ENCODE data around the gene RUNX2. TPM values are rescaled to one million over a fixed set of nuclear protein-coding genes. Genes with fewer than 3 reads are reported as not detected.

The RUNX2 gene
- total RNA-seq, 2 experiments from 2014 or later: 5.1 to 6.3 TPM

- no peaks in the 10 kb centered on the region for H3K27me3 Mint-ChIP-seq
- ATAC-seq (ENCODE audit: low read depth) (peak; percentile 37), DNase-seq (no peak)
- H3K4me1 Mint-ChIP-seq: peaks cover 40% of the 10 kb centered on the region
- no peaks in the 10 kb centered on the region for H3K9me3 Mint-ChIP-seq
- POLR2A ChIA-PET: interaction anchor here (1.0 kb wide), 1 partner anchor 12 kb away, joined by 4 read pairs; no protein-coding TSS in a partner anchor
- H3K4me3 Mint-ChIP-seq: no peak overlapping the region
- peaks cover 5% of the 10 kb centered on the region for H3K36me3 Mint-ChIP-seq
- H3K27ac Mint-ChIP-seq: no peak overlapping the region
These were observed 105.6 kb downstream of the RUNX2 start for GRCh38 chr6:45433533-45434380.

- no peak overlapping the region for H3K4me3 Mint-ChIP-seq
- ATAC-seq (ENCODE audit: low read depth) (no peak), DNase-seq (no peak)
- no peaks in the 10 kb centered on the region for H3K9me3 Mint-ChIP-seq
- H3K4me1 Mint-ChIP-seq: peaks cover 41% of the 10 kb centered on the region
- no peaks in the 10 kb centered on the region for H3K27me3 Mint-ChIP-seq
- no peak overlapping the region for H3K27ac Mint-ChIP-seq
- H3K36me3 Mint-ChIP-seq: peaks cover 5% of the 10 kb centered on the region
- POLR2A ChIA-PET: interaction anchor here (1.0 kb wide), 1 partner anchor 12 kb away, joined by 4 read pairs; no protein-coding TSS in a partner anchor
These were observed 106.2 kb downstream of the RUNX2 start for GRCh38 chr6:45434381-45434700.

GRCh38 chr6:45436544-45437438 lies 108.7 kb downstream of the RUNX2 start:
- ATAC-seq (ENCODE audit: low read depth) (peak; percentile 76), DNase-seq (no peak)
- Mint-ChIP-seq H3K27ac (peak overlapping the region; percentile 5), H3K27me3 (no peaks in the 10 kb centered on the region), H3K36me3 (peaks cover 3% of the 10 kb centered on the region), H3K9me3 (no peaks in the 10 kb centered on the region), H3K4me3 (peak overlapping the region; percentile 37), H3K4me1 (peaks cover 38% of the 10 kb centered on the region)
- POLR2A ChIA-PET: no interaction called here

GRCh38 chr6:45437439-45437815 lies 109.3 kb downstream of the RUNX2 start:
- no peak for ATAC-seq (ENCODE audit: low read depth)
- DNase-seq: no peak
- H3K27me3 Mint-ChIP-seq: no peaks in the 10 kb centered on the region
- no peak overlapping the region for H3K4me3 Mint-ChIP-seq
- POLR2A ChIA-PET: no interaction called here
- peaks cover 34% of the 10 kb centered on the region for H3K4me1 Mint-ChIP-seq
- H3K9me3 Mint-ChIP-seq: no peaks in the 10 kb centered on the region
- peaks cover 1% of the 10 kb centered on the region for H3K36me3 Mint-ChIP-seq
- no peak overlapping the region for H3K27ac Mint-ChIP-seq

GRCh38 chr6:45438151-45438550 lies 110.0 kb downstream of the RUNX2 start:
- Mint-ChIP-seq H3K4me1 (peaks cover 31% of the 10 kb centered on the region), H3K27ac (no peak overlapping the region), H3K9me3 (no peaks in the 10 kb centered on the region), H3K36me3 (peaks cover 1% of the 10 kb centered on the region), H3K4me3 (no peak overlapping the region), H3K27me3 (no peaks in the 10 kb centered on the region)
- ATAC-seq (ENCODE audit: low read depth): no peak
- POLR2A ChIA-PET: no interaction called here
- no peak for DNase-seq

- ATAC-seq (ENCODE audit: low read depth) (no peak), DNase-seq (no peak)
- no peaks in the 10 kb centered on the region for H3K9me3 Mint-ChIP-seq
- H3K36me3 Mint-ChIP-seq: peaks cover 1% of the 10 kb centered on the region
- H3K4me1 Mint-ChIP-seq: peaks cover 28% of the 10 kb centered on the region
- H3K27me3 Mint-ChIP-seq: no peaks in the 10 kb centered on the region
- no peak overlapping the region for H3K4me3 Mint-ChIP-seq
- no peak overlapping the region for H3K27ac Mint-ChIP-seq
- POLR2A ChIA-PET: no interaction called here
These were observed 110.8 kb downstream of the RUNX2 start for GRCh38 chr6:45438849-45439406.

GRCh38 chr6:45439459-45439858 lies 111.3 kb downstream of the RUNX2 start:
- no peak for ATAC-seq (ENCODE audit: low read depth)
- Mint-ChIP-seq H3K27me3 (no peaks in the 10 kb centered on the region), H3K36me3 (peaks cover 1% of the 10 kb centered on the region), H3K27ac (no peak overlapping the region), H3K9me3 (no peaks in the 10 kb centered on the region), H3K4me1 (peaks cover 26% of the 10 kb centered on the region), H3K4me3 (no peak overlapping the region)
- no peak for DNase-seq
- POLR2A ChIA-PET: no interaction called here

GRCh38 chr6:45439861-45440388 lies 111.8 kb downstream of the RUNX2 start:
- Mint-ChIP-seq H3K4me3 (no peak overlapping the region), H3K9me3 (no peaks in the 10 kb centered on the region), H3K27ac (no peak overlapping the region), H3K36me3 (peaks cover 1% of the 10 kb centered on the region), H3K4me1 (peaks cover 26% of the 10 kb centered on the region), H3K27me3 (no peaks in the 10 kb centered on the region)
- no peak for DNase-seq
- POLR2A ChIA-PET: no interaction called here
- ATAC-seq (ENCODE audit: low read depth): no peak

GRCh38 chr6:45441851-45442453 lies 113.8 kb downstream of the RUNX2 start:
- H3K4me1 Mint-ChIP-seq: peaks cover 23% of the 10 kb centered on the region

GRCh38 chr6:45442716-45443115 lies 114.6 kb downstream of the RUNX2 start:
- Mint-ChIP-seq H3K4me3 (no peak overlapping the region), H3K9me3 (no peaks in the 10 kb centered on the region), H3K27me3 (no peaks in the 10 kb centered on the region), H3K4me1 (peaks cover 17% of the 10 kb centered on the region), H3K36me3 (peaks cover 1% of the 10 kb centered on the region), H3K27ac (no peak overlapping the region)
- no peak for ATAC-seq (ENCODE audit: low read depth)
- POLR2A ChIA-PET: no interaction called here
- no peak for DNase-seq

More at GRCh38 chr6:45441851-45442453, 113.8 kb downstream of the RUNX2 start:
- Mint-ChIP-seq H3K9me3 (no peaks in the 10 kb centered on the region), H3K27ac (no peak overlapping the region), H3K27me3 (no peaks in the 10 kb centered on the region), H3K4me3 (no peak overlapping the region), H3K36me3 (peaks cover 1% of the 10 kb centered on the region)
- DNase-seq: no peak
- POLR2A ChIA-PET: no interaction called here
- ATAC-seq (ENCODE audit: low read depth): no peak

GRCh38 chr6:45445364-45445748 lies 117.2 kb downstream of the RUNX2 start:
- DNase-seq (no peak), ATAC-seq (ENCODE audit: low read depth) (no peak)
- POLR2A ChIA-PET: no interaction called here
- Mint-ChIP-seq H3K9me3 (no peaks in the 10 kb centered on the region), H3K27ac (no peak overlapping the region), H3K36me3 (peaks cover 1% of the 10 kb centered on the region), H3K4me1 (peaks cover 10% of the 10 kb centered on the region), H3K27me3 (no peaks in the 10 kb centered on the region), H3K4me3 (no peak overlapping the region)

GRCh38 chr6:45445749-45446549 lies 117.8 kb downstream of the RUNX2 start:
- Mint-ChIP-seq H3K9me3 (no peaks in the 10 kb centered on the region), H3K27ac (no peak overlapping the region), H3K27me3 (no peaks in the 10 kb centered on the region), H3K4me3 (no peak overlapping the region), H3K36me3 (peaks cover 3% of the 10 kb centered on the region), H3K4me1 (peaks cover 14% of the 10 kb centered on the region)
- no peak for ATAC-seq (ENCODE audit: low read depth)
- no peak for DNase-seq
- POLR2A ChIA-PET: no interaction called here
